ENCODE results near the gene CKMT1A.
"Not testable (repeated sequence)": the region's sequence is repeated elsewhere in the genome, so short reads cannot be mapped to it uniquely, and the experiment has no call there.

DNA sequence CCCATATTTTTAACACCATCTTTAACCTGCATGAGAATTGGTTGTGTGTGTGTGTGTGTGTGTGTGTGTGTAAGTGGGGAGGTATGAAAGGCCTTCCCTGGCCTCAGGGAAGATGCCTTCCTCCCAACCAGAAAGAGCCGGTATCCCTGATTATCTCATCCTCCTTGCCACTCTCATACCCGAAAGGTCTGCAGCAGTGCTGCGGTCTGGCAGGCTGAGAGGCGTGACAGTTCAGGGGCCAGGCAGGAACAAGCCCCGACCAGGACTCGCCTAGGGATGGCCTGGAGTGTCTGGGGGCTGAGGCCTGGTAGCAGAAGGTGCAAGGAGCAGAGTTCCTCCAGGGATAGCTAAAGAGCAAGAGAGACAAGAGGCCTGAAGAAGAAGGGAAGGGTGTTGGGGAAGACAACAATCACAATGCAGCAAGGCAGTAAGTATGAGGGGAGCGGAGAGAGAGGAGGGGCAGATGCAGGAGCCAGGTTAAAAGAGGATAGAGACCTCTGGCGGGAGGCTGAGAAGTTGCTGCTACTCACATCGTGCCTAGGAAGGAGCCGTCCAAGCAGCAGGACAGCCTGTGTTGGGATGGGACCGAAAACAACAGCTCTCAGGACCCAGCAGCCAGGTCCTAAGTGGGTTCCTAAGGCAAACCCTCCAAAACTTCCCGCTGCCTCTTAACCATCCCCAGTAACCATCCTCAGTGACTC lies 16.9 kb downstream of the CKMT1A start:
- TF ChIP-seq CTCF (IDR thresholded peaks at IDR 0.05; ENCODE audit: poor library complexity, severe bottlenecking); RAD21 (conservative IDR thresholded peaks at IDR 0.05); EZH2 (IDR thresholded peaks at IDR 0.05; ENCODE audit: borderline replicate concordance, insufficient read depth, low read length, poor library complexity, severe bottlenecking); POLR2AphosphoS5 (IDR thresholded peaks at IDR 0.05); MXI1 (conservative IDR thresholded peaks at IDR 0.05; ENCODE audit: poor library complexity, severe bottlenecking); REST (IDR thresholded peaks at IDR 0.05; ENCODE audit: borderline replicate concordance); TAF1 (IDR thresholded peaks at IDR 0.05; ENCODE audit: low read depth): not testable (repeated sequence)

Measured in neural cell (in vitro differentiated cells).